IPS DF 19.7 (cell line): ENCODE results near the gene AGA.

Experiments
- DNase-seq: peaks from one replicate; pipeline ENCODE4 v3.0.0-alpha.2; 2013; ENCODE audit warnings: low read depth, low spot score

AGA gene

GRCh38 chr4:177447417-177448004 lies 5.3 kb upstream of the AGA start:
- DNase-seq, result no peak

GRCh38 chr4:177446586-177446985 lies 4.3 kb upstream of the AGA start:
- no peak for DNase-seq

GRCh38 chr4:177444911-177445736 lies 2.9 kb upstream of the AGA start:
- DNase-seq, result no peak

- DNase-seq, result no peak
Measured at GRCh38 chr4:177441061-177441802, 1.0 kb downstream of the AGA start.

GRCh38 chr4:177436456-177436855 lies 5.8 kb downstream of the AGA start:
- DNase-seq, result no peak

GRCh38 chr4:177434667-177435066 lies 7.6 kb downstream of the AGA start:
- DNase-seq, result no peak

GRCh38 chr4:177427192-177427591 lies 15.0 kb downstream of the AGA start:
- DNase-seq, result no peak

- DNase-seq, result no peak
Measured at GRCh38 chr4:177419434-177419833, 22.8 kb downstream of the AGA start.

- DNase-seq, result no peak
Measured at GRCh38 chr4:177413656-177414055, 28.6 kb downstream of the AGA start.

GRCh38 chr4:177413076-177413475 lies 29.2 kb downstream of the AGA start:
- DNase-seq, result no peak

- DNase-seq, result no peak
Measured at GRCh38 chr4:177411996-177412395, 30.2 kb downstream of the AGA start.

- no peak for DNase-seq
Measured at GRCh38 chr4:177410566-177410965, 31.7 kb downstream of the AGA start.

GRCh38 chr4:177408023-177408422 lies 34.2 kb downstream of the AGA start:
- DNase-seq, result no peak

- no peak for DNase-seq
Measured at GRCh38 chr4:177405508-177405907, 36.7 kb downstream of the AGA start.

GRCh38 chr4:177404986-177405385 lies 37.3 kb downstream of the AGA start:
- no peak for DNase-seq

GRCh38 chr4:177404342-177404741 lies 37.9 kb downstream of the AGA start:
- DNase-seq, result no peak

GRCh38 chr4:177403746-177404145 lies 38.5 kb downstream of the AGA start:
- DNase-seq, result no peak

GRCh38 chr4:177401658-177402273 lies 40.5 kb downstream of the AGA start:
- no peak for DNase-seq

GRCh38 chr4:177400030-177400429 lies 42.2 kb downstream of the AGA start:
- DNase-seq, result no peak

GRCh38 chr4:177396352-177396751 lies 45.9 kb downstream of the AGA start:
- no peak for DNase-seq

- DNase-seq, result no peak
Measured at GRCh38 chr4:177393236-177393635, 49.0 kb downstream of the AGA start.

- no peak for DNase-seq
Measured at GRCh38 chr4:177391953-177392352, 50.3 kb downstream of the AGA start.
